SK-N-SH (cell line): ENCODE measurements around the gene SLC25A46. TPM values are rescaled to one million over a fixed set of nuclear protein-coding genes. Genes with fewer than 3 reads are reported as not detected.

Source experiments
- CTCF ChIA-PET: fragments of 300-600, 350-600 bp; formaldehyde crosslinking; extraction: SDS; loops from one replicate; lab custom pipeline; 2021; lab: Yijun Ruan, JAX
- POLR2A ChIA-PET: fragments of 350-600 bp; sonication (Branson Sonifier 250); formaldehyde crosslinking; extraction: SDS; loops from one replicate; lab custom pipeline; 2020; ENCODE audit warnings: antibody characterized with exemption, inconsistent platforms; lab: Yijun Ruan, JAX
- DNase-seq: peaks from one replicate; pipeline ENCODE4 v3.0.0; 2012
- H2AFZ ChIP-seq: fragments of 200-600 bp; sonication (generic); 2 replicates; pipeline ENCODE4 v1.8.1; 2016; ENCODE audit warnings: antibody characterized with exemption, mild to moderate bottlenecking, low read depth
- H3F3A ChIP-seq: fragments of 200-600 bp; sonication (generic); replicated peaks from 2 replicates; pipeline ENCODE3; 2016; ENCODE audit warnings: antibody characterized with exemption, mild to moderate bottlenecking; ENCODE audit not compliant: insufficient read depth
- H3K27ac ChIP-seq, 2 experiments: fragments of 200-500 bp in 1 of 2; fragments of 200-600 bp in 1 of 2; sonication (Bioruptor generic) in 1 of 2; sonication (generic), shearing (Covaris generic) in 1 of 2; 2 replicates each; pipeline versions ENCODE4 v1.5.1 to v1.6.1; 2014 to 2016; ENCODE audit warnings: low read depth in 2 of 2, inconsistent platforms in 1 of 2, low read length in 1 of 2, mild to moderate bottlenecking in 1 of 2, mixed read lengths in 1 of 2
- H3K27me3 ChIP-seq: fragments of 200-600 bp; sonication (generic), shearing (Covaris generic); 2 replicates; pipeline ENCODE4 v1.6.1; 2016; ENCODE audit warnings: mixed run types; ENCODE audit not compliant: insufficient read depth
- H3K36me3 ChIP-seq, 2 experiments: fragments of 200-500 bp in 1 of 2; fragments of 200-600 bp in 1 of 2; sonication (Bioruptor generic) in 1 of 2; sonication (generic) in 1 of 2; replicated peaks in 1 of 2; 2 replicates each; pipeline versions ENCODE3 to v1.5.1; 2014 to 2016; ENCODE audit warnings: low read length in 1 of 2, mild to moderate bottlenecking in 1 of 2; ENCODE audit not compliant: insufficient read depth in 2 of 2, control insufficient read depth in 1 of 2
- H3K4me1 ChIP-seq, 2 experiments: fragments of 200-500 bp in 1 of 2; fragments of 200-600 bp in 1 of 2; sonication (Bioruptor generic) in 1 of 2; sonication (generic), shearing (Covaris generic) in 1 of 2; 2 replicates each; pipeline versions ENCODE4 v1.5.1 to v1.6.1; 2014 to 2016; ENCODE audit warnings: low read depth in 1 of 2, low read length in 1 of 2, mixed run types in 1 of 2; ENCODE audit not compliant: insufficient read depth in 2 of 2, control insufficient read depth in 1 of 2
- H3K4me2 ChIP-seq: fragments of 200-600 bp; sonication (generic), shearing (Covaris generic); 2 replicates; pipeline ENCODE4 v1.6.1; 2017; ENCODE audit warnings: mixed run types
- H3K4me3 ChIP-seq, 2 experiments: fragments of 200-500 bp in 1 of 2; fragments of 200-600 bp in 1 of 2; sonication (Bioruptor generic) in 1 of 2; sonication (generic), shearing (Covaris generic) in 1 of 2; 2 replicates each; pipeline versions ENCODE4 v1.5.1 to v1.8.1; 2014 to 2016; ENCODE audit warnings: low read depth in 2 of 2, inconsistent platforms in 1 of 2, low read length in 1 of 2, mild to moderate bottlenecking in 1 of 2, mixed read lengths in 1 of 2, moderate library complexity in 1 of 2
- H3K79me2 ChIP-seq: fragments of 200-600 bp; sonication (generic); 2 replicates; pipeline ENCODE4 v1.8.1; 2017; ENCODE audit warnings: mild to moderate bottlenecking; ENCODE audit not compliant: insufficient read depth
- H3K9ac ChIP-seq: fragments of 200-600 bp; sonication (generic); 2 replicates; pipeline ENCODE4 v1.6.1; 2017; ENCODE audit warnings: mixed run types
- H3K9me2 ChIP-seq: fragments of 200-600 bp; sonication (generic); 2 replicates; pipeline ENCODE4 v1.6.1; 2017; ENCODE audit warnings: mixed run types
- H3K9me3 ChIP-seq: fragments of 200-600 bp; sonication (generic); 2 replicates; pipeline ENCODE4 v1.6.1; 2017; ENCODE audit warnings: mixed run types, mild to moderate bottlenecking, moderate library complexity
- H4K20me1 ChIP-seq: fragments of 200-600 bp; sonication (generic); 2 replicates; pipeline ENCODE4 v1.6.1; 2017; ENCODE audit warnings: mild to moderate bottlenecking, mixed run types; ENCODE audit not compliant: insufficient read depth
- CHD2 ChIP-seq: fragments of 150-350 bp; IDR thresholded peaks from 2 replicates; pipeline ENCODE4 v1.6.1; 2018; ENCODE audit warnings: low read length; ENCODE audit not compliant: partially characterized antibody
- EP300 ChIP-seq, 2 experiments: IDR thresholded peaks; 2 replicates each; pipeline versions ENCODE4 v1.4.0 to v1.6.1; 2012; ENCODE audit warnings: borderline replicate concordance in 1 of 2, low read depth in 1 of 2, low read length in 1 of 2
- FOXJ3 ChIP-seq: sonication (generic); formaldehyde crosslinking; IDR thresholded peaks from 2 replicates; pipeline ENCODE4 v1.5.1; 2020; ENCODE audit warnings: mild to moderate bottlenecking, missing genetic modification reagents
- FOXM1 ChIP-seq: IDR thresholded peaks from 2 replicates; pipeline ENCODE4 v1.4.0; 2012; ENCODE audit warnings: low read depth, mild to moderate bottlenecking
- IRF3 ChIP-seq: fragments of 150-350 bp; IDR thresholded peaks from 2 replicates; pipeline ENCODE4 v1.6.1; 2016; ENCODE audit warnings: mild to moderate bottlenecking, low read depth, low read length
- JUND ChIP-seq: IDR thresholded peaks from 2 replicates; pipeline ENCODE4 v1.4.0; 2012
- MXI1 ChIP-seq: IDR thresholded peaks from 2 replicates; pipeline ENCODE4 v1.6.1; 2012; ENCODE audit warnings: mild to moderate bottlenecking, low read depth, low read length, improper control_type of control experiment
- NRF1 ChIP-seq: IDR thresholded peaks from 2 replicates; pipeline ENCODE4 v1.6.1; 2012; ENCODE audit warnings: low read depth, mild to moderate bottlenecking, low read length
- RFX5 ChIP-seq: IDR thresholded peaks from 2 replicates; pipeline ENCODE4 v1.6.1; 2012; ENCODE audit warnings: mild to moderate bottlenecking, improper control_type of control experiment, low read length
- TAF1 ChIP-seq: IDR thresholded peaks from 2 replicates; pipeline ENCODE4 v1.6.1; 2012; ENCODE audit warnings: low read depth, mild to moderate bottlenecking, low read length, moderate library complexity, borderline replicate concordance
- TCF12 ChIP-seq: IDR thresholded peaks from 2 replicates; pipeline ENCODE4 v1.4.0; 2012
- USF1 ChIP-seq: IDR thresholded peaks from 2 replicates; pipeline ENCODE4 v1.4.0; 2012; ENCODE audit warnings: low read depth, borderline replicate concordance
- YY1 ChIP-seq: IDR thresholded peaks from 2 replicates; pipeline ENCODE4 v1.4.0; 2012; ENCODE audit warnings: low read depth, mild to moderate bottlenecking
- WGBS: methylation state at CpG from one replicate; pipeline ENCODE4 v1.1.6; 2017; ENCODE audit warnings: low lambda C conversion rate; 5-methylcytosine and 5-hydroxymethylcytosine counted together
- polyA plus RNA-seq, 3 experiments: library from polyadenylated mRNA; depleted of rRNA; stranded (reverse); fragments of >200 nt; gene quantifications; 2 replicates each; pipeline ENCODE4 v1.2.3, GENCODE V29; 2012
- TF ChIP-seq, protein P1 (sequence below): fragments of 150-350 bp; IDR thresholded peaks from 2 replicates; pipeline ENCODE4 v1.6.1; 2017; ENCODE audit warnings: antibody characterized with exemption, low read length, low read depth, borderline replicate concordance
- TF ChIP-seq, protein P2 (sequence below): fragments of 200-600 bp; sonication (generic); IDR thresholded peaks from 2 replicates; pipeline ENCODE4 v1.6.1; 2017; ENCODE audit warnings: antibody characterized with exemption, mild to moderate bottlenecking, moderate library complexity

Gene SLC25A46
- polyA plus RNA-seq, 1 of the 3 experiments (the other 2 are of a cell fraction) = 15.7 TPM

GRCh38 chr5:110736753-110737152 is 2.1 kb upstream of the SLC25A46 start:
- POLR2A ChIA-PET = no interaction called here
- H3F3A ChIP-seq = peaks cover 8% of the 10 kb centered on the region

More at GRCh38 chr5:110736753-110737152, 2.1 kb upstream of the SLC25A46 start:
- no peak for DNase-seq
- Histone ChIP-seq H3K27ac (no peak overlapping the region), H3K4me1 (no peaks in the 10 kb centered on the region; a peak in 1 of 4 replicates), H2AFZ (no peak overlapping the region), H4K20me1 (no peaks in the 10 kb centered on the region), H3K9me3 (no peaks in the 10 kb centered on the region), H3K27me3 (no peaks in the 10 kb centered on the region), H3K9ac (no peak overlapping the region), H3K4me3 (no peak overlapping the region), H3K9me2 (no peaks in the 10 kb centered on the region)
- CTCF ChIA-PET = interaction anchor here (1.6 kb wide), 1 partner anchor 10 kb away, joined by 6 read pairs; the partner anchor contains the start of gene TMEM232
- TF ChIP-seq TCF12 (no peak), USF1 (no peak), CHD2 (no peak), YY1 (no peak), JUND (no peak), IRF3 (no peak), RFX5 (no peak), EP300 (IDR thresholded peaks at IDR 0.05; ENCODE audit: borderline replicate concordance in 1 of 2, low read depth in 1 of 2, low read length in 1 of 2) (no peak), FOXJ3 (CRISPR knock-in tag) (no peak), MXI1 (no peak), FOXM1 (no peak), TAF1 (no peak), NRF1 (no peak)
- TF ChIP-seq, protein P1, sequence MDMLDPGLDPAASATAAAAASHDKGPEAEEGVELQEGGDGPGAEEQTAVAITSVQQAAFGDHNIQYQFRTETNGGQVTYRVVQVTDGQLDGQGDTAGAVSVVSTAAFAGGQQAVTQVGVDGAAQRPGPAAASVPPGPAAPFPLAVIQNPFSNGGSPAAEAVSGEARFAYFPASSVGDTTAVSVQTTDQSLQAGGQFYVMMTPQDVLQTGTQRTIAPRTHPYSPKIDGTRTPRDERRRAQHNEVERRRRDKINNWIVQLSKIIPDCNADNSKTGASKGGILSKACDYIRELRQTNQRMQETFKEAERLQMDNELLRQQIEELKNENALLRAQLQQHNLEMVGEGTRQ = no peak
- TF ChIP-seq, protein P2, sequence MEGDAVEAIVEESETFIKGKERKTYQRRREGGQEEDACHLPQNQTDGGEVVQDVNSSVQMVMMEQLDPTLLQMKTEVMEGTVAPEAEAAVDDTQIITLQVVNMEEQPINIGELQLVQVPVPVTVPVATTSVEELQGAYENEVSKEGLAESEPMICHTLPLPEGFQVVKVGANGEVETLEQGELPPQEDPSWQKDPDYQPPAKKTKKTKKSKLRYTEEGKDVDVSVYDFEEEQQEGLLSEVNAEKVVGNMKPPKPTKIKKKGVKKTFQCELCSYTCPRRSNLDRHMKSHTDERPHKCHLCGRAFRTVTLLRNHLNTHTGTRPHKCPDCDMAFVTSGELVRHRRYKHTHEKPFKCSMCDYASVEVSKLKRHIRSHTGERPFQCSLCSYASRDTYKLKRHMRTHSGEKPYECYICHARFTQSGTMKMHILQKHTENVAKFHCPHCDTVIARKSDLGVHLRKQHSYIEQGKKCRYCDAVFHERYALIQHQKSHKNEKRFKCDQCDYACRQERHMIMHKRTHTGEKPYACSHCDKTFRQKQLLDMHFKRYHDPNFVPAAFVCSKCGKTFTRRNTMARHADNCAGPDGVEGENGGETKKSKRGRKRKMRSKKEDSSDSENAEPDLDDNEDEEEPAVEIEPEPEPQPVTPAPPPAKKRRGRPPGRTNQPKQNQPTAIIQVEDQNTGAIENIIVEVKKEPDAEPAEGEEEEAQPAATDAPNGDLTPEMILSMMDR = no peak
- TF ChIP-seq, all 33 proteins: peak for 0
- WGBS = 89% methylated on average over 3 of the region's 3 CpGs
- H3K79me2 ChIP-seq = peaks cover 30% of the 10 kb centered on the region
- H3K4me2 ChIP-seq = no peak overlapping the region
- no peaks in the 10 kb centered on the region for H3K36me3 ChIP-seq
